ENCODE results near the gene CAVIN1.

DNA sequence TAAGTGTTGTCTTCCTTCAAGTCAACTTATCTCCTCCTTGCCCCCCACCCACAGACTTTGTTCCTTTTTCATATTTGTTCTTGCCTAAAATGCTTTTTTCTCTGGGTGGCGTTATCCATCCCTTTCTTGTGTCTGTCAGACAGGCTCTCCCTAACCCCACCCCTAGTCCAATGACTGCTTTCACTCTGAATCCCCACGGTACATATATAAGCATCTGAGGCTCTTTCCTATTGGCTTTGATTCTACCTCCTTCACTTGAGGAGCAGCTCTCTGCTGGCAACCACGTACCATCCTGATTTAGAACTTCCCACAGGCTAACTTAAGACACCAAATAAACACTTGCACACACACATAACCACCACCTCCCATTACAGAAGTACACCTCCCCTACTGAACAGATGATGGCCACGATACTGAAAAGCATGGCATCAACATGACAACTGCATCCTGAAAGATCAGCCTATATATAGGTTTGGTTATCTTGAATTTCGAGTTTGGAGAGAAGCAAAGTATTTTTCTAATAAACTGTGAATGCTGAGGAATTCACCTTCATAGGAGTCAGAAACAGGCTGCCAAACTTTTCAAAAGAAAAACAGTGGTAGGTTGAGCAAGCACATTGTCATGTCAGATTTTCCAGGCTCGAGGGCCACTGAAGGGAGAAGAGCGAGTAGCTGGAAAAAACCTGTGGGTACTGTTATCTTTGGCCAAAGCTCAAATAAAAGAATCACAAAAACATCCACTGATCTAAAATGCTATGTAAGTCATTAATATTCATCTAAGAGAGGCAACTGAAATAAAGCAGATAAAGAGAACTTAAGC is 59.1 kb downstream of the CAVIN1 start:
- TF ChIP-seq, protein P1, sequence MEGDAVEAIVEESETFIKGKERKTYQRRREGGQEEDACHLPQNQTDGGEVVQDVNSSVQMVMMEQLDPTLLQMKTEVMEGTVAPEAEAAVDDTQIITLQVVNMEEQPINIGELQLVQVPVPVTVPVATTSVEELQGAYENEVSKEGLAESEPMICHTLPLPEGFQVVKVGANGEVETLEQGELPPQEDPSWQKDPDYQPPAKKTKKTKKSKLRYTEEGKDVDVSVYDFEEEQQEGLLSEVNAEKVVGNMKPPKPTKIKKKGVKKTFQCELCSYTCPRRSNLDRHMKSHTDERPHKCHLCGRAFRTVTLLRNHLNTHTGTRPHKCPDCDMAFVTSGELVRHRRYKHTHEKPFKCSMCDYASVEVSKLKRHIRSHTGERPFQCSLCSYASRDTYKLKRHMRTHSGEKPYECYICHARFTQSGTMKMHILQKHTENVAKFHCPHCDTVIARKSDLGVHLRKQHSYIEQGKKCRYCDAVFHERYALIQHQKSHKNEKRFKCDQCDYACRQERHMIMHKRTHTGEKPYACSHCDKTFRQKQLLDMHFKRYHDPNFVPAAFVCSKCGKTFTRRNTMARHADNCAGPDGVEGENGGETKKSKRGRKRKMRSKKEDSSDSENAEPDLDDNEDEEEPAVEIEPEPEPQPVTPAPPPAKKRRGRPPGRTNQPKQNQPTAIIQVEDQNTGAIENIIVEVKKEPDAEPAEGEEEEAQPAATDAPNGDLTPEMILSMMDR (IDR thresholded peaks at IDR 0.05 in 8 of 11, conservative IDR thresholded peaks at IDR 0.05 in 3 of 11): no peak
- no peak for TF ChIP-seq POLR2A (IDR thresholded peaks at IDR 0.05)
- no peak for TF ChIP-seq POLR2AphosphoS5 (IDR thresholded peaks at IDR 0.05)
